K562 (cell line): ENCODE results near the gene DAGLA.

Experiments used
- ATF1 ChIP-seq, 2 experiments: fragments of 450-650 bp in 1 of 2; IDR thresholded peaks; 2 replicates each; pipeline ENCODE4 v1.6.1; 2016; ENCODE audit warnings: missing compliant biosample characterization in 1 of 2, missing genetic modification characterization in 1 of 2
- DEAF1 ChIP-seq: fragments of 450-650 bp; formaldehyde crosslinking; IDR thresholded peaks from 2 replicates; pipeline ENCODE4 v1.4.0; 2020; ENCODE audit warnings: mild to moderate bottlenecking, moderate library complexity
- ELF2 ChIP-seq: fragments of 250-450 bp; sonication (Bioruptor Pico); IDR thresholded peaks from 2 replicates; pipeline ENCODE4 v1.5.0; 2021; ENCODE audit warnings: mild to moderate bottlenecking
- SPI1 ChIP-seq: IDR thresholded peaks from 2 replicates; pipeline ENCODE4 v1.6.1; 2011; ENCODE audit warnings: low read depth, low read length, control low read depth, borderline replicate concordance
- ZBTB33 ChIP-seq: sonication (generic); formaldehyde crosslinking; IDR thresholded peaks from 2 replicates; pipeline ENCODE4 v1.8.1; 2023; ENCODE audit warnings: mild to moderate bottlenecking, missing genetic modification reagents

GRCh38 chr11:61632096-61632495, 48.1 kb upstream of the DAGLA start:
- no peak for TF ChIP-seq ATF1 (CRISPR knock-in tag; IDR thresholded peaks at IDR 0.05)
- no peak for TF ChIP-seq ATF1 (tag; IDR thresholded peaks at IDR 0.05)
- no peak for TF ChIP-seq DEAF1 (CRISPR knock-in tag)
- TF ChIP-seq SPI1: no peak
- TF ChIP-seq ZBTB33 (CRISPR knock-in tag): no peak
- no peak for TF ChIP-seq ELF2 (CRISPR knock-in tag)
